Endothelial cell (in vitro differentiated cells): ENCODE results near the gene SH3D19. TPM values are rescaled to one million over a fixed set of nuclear protein-coding genes. Genes with fewer than 3 reads are reported as not detected.

ENCODE experiments used
- DNase-seq: peaks from one replicate; pipeline ENCODE4 v3.0.0; 2021; ENCODE audit warnings: low spot score
- H3K27ac Mint-ChIP-seq: one replicate; pipeline ENCODE4 v1.8.0; 2021; ENCODE audit warnings: mixed read lengths, inconsistent platforms; ENCODE audit not compliant: unreplicated experiment
- H3K27me3 Mint-ChIP-seq: one replicate; pipeline ENCODE4 v1.8.0; 2021; ENCODE audit warnings: mild to moderate bottlenecking, moderate library complexity, mixed read lengths, inconsistent platforms; ENCODE audit not compliant: unreplicated experiment
- H3K36me3 Mint-ChIP-seq: one replicate; pipeline ENCODE4 v1.8.0; 2021; ENCODE audit warnings: mild to moderate bottlenecking, low read depth, mixed read lengths, inconsistent platforms; ENCODE audit not compliant: unreplicated experiment
- H3K4me1 Mint-ChIP-seq: one replicate; pipeline ENCODE4 v1.8.0; 2021; ENCODE audit warnings: mild to moderate bottlenecking, mixed read lengths, inconsistent platforms; ENCODE audit not compliant: unreplicated experiment
- H3K4me3 Mint-ChIP-seq: one replicate; pipeline ENCODE4 v1.8.0; 2021; ENCODE audit warnings: mild to moderate bottlenecking, mixed read lengths, inconsistent platforms; ENCODE audit not compliant: unreplicated experiment
- H3K9me3 Mint-ChIP-seq: one replicate; pipeline ENCODE4 v1.8.0; 2021; ENCODE audit warnings: mixed read lengths, inconsistent platforms; ENCODE audit not compliant: unreplicated experiment
- total RNA-seq: library from RNA; stranded (reverse); fragmentation: NEBNext Ultra II Directional; extraction: Animal tissue kit (Norgen Biotek cat#: 25700); gene quantifications from one replicate; pipeline ENCODE4 v1.2.1, GENCODE V29; 2021; ENCODE audit not compliant: unreplicated experiment
- TF ChIP-seq, protein P1 (sequence below): fragments of 200-600 bp; sonication (generic); IDR thresholded peaks from one replicate; pipeline ENCODE4 v1.5.0; 2021; ENCODE audit warnings: antibody characterized with exemption; ENCODE audit not compliant: unreplicated experiment

SH3D19 gene
- total RNA-seq, 1 donor from 2014 or later, result 89.5 TPM

DNA sequence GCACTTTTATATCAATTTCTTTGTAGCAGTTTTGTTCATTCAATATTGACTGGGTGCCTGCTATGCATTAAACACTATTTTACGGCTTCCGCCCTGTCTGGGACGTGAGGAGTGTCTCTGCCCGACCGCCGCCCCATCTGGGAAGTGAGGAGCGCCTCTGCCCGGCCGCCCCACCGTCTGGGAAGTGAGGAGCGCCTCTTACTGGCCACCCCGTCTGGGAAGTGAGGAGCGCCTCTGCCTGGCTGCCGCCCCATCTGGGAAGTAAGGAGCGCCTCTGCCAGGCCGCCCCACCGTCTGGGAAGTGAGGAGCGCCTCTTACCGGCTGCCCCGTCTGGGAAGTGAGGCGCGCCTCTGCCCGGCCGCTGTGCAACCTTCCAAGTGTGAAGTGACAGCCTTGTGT, 157.8 kb downstream of the SH3D19 start:
- Mint-ChIP-seq H3K36me3 (peaks cover 38% of the 10 kb centered on the region), H3K9me3 (no peaks in the 10 kb centered on the region), H3K27me3 (no peaks in the 10 kb centered on the region), H3K4me3 (no peak overlapping the region), H3K4me1 (peaks cover 20% of the 10 kb centered on the region), H3K27ac (no peak overlapping the region)
- no peak for DNase-seq
- TF ChIP-seq, protein P1, sequence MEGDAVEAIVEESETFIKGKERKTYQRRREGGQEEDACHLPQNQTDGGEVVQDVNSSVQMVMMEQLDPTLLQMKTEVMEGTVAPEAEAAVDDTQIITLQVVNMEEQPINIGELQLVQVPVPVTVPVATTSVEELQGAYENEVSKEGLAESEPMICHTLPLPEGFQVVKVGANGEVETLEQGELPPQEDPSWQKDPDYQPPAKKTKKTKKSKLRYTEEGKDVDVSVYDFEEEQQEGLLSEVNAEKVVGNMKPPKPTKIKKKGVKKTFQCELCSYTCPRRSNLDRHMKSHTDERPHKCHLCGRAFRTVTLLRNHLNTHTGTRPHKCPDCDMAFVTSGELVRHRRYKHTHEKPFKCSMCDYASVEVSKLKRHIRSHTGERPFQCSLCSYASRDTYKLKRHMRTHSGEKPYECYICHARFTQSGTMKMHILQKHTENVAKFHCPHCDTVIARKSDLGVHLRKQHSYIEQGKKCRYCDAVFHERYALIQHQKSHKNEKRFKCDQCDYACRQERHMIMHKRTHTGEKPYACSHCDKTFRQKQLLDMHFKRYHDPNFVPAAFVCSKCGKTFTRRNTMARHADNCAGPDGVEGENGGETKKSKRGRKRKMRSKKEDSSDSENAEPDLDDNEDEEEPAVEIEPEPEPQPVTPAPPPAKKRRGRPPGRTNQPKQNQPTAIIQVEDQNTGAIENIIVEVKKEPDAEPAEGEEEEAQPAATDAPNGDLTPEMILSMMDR, result no peak

DNA sequence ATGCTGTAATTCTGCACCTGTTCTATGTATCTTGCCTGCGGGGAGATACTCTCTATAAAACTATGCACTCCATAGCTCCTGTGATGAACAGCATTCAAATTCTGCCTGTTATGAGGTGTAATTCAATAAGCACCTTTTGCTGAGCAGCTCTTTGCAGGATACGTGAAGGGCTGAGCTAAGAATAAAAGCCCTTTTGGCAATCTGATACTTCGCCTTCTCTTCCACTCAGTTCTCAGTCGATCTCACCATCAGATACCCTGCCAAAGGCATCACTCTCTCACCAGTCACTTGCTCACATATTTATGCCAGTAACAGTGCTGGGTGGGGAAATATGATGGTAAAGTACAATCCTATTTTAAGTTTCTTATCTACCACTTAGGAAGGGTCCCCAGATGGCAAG, 158.8 kb downstream of the SH3D19 start:
- H3K36me3 Mint-ChIP-seq, result peaks cover 36% of the 10 kb centered on the region
- no peaks in the 10 kb centered on the region for H3K27me3 Mint-ChIP-seq
- H3K9me3 Mint-ChIP-seq, result no peaks in the 10 kb centered on the region
- no peak overlapping the region for H3K4me3 Mint-ChIP-seq
- TF ChIP-seq, protein P1, result no peak
- H3K4me1 Mint-ChIP-seq, result peaks cover 20% of the 10 kb centered on the region
- no peak for DNase-seq
- peak overlapping the region; percentile 1 for H3K27ac Mint-ChIP-seq

GRCh38 chr4:151165205-151166000, 160.0 kb downstream of the SH3D19 start:
- Mint-ChIP-seq H3K4me3 (no peak overlapping the region), H3K4me1 (peaks cover 27% of the 10 kb centered on the region), H3K27ac (peak overlapping the region; percentile 84), H3K27me3 (no peaks in the 10 kb centered on the region), H3K36me3 (peaks cover 36% of the 10 kb centered on the region), H3K9me3 (no peaks in the 10 kb centered on the region)
- no peak for DNase-seq
- TF ChIP-seq, protein P1, result no peak

- H3K9me3 Mint-ChIP-seq, result no peaks in the 10 kb centered on the region
- H3K4me1 Mint-ChIP-seq, result peaks cover 21% of the 10 kb centered on the region
- peaks cover 30% of the 10 kb centered on the region for H3K36me3 Mint-ChIP-seq
- no peak overlapping the region for H3K27ac Mint-ChIP-seq
- DNase-seq, result no peak
- TF ChIP-seq, protein P1, result no peak
- no peaks in the 10 kb centered on the region for H3K27me3 Mint-ChIP-seq
- no peak overlapping the region for H3K4me3 Mint-ChIP-seq
Observed at GRCh38 chr4:151163855-151164254, 161.6 kb downstream of the SH3D19 start.

DNA sequence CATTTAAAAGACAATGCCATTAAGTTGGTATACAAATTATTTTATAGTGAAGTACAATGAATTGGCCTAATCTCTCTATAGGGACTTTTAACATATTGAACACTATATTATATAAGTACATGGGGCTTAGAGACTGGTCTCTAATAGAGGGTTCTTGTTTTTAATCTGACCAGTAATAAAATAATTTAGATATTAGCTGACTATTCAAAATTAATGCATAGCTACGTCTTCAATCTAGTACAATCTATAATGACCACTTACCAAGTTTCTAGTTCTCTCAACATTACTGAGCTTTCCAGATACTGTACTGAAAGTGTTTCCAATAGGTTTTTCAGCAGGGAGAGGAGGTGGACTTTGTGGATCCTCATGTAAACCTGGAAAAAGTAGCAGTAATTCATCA, 166.4 kb downstream of the SH3D19 start:
- Mint-ChIP-seq H3K9me3 (no peaks in the 10 kb centered on the region), H3K4me3 (no peak overlapping the region), H3K4me1 (peaks cover 20% of the 10 kb centered on the region), H3K27ac (no peak overlapping the region), H3K27me3 (no peaks in the 10 kb centered on the region), H3K36me3 (peaks cover 25% of the 10 kb centered on the region)
- no peak for DNase-seq
- TF ChIP-seq, protein P1, result no peak
